ENCODE results near the gene MAOA.
"Not testable (repeated sequence)": the region's sequence is repeated elsewhere in the genome, so short reads cannot be mapped to it uniquely, and the experiment has no call there.

The MAOA gene

DNA sequence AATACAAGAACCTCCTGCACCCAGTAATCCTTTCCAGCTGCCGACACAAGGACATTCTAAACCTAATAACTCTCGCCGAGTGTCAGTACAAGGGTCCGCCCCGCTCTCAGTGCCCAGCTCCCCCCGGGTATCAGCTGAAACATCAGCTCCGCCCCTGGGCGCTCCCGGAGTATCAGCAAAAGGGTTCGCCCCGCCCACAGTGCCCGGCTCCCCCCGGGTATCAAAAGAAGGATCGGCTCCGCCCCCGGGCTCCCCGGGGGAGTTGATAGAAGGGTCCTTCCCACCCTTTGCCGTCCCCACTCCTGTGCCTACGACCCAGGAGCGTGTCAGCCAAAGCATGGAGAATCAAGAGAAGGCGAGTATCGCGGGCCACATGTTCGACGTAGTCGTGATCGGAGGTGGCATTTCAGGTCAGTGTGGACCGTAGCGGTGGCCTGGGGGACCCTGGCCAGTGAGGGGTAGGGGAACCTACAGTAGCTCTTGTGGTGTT is at the start of gene MAOA:
Gene MAOA, plus strand, starts transcription at position 295 of the 490 bp plus-strand sequence. Its CDS starts 43 bp downstream, at position 338.
- peak; percentile 12 for DNase-seq

DNA sequence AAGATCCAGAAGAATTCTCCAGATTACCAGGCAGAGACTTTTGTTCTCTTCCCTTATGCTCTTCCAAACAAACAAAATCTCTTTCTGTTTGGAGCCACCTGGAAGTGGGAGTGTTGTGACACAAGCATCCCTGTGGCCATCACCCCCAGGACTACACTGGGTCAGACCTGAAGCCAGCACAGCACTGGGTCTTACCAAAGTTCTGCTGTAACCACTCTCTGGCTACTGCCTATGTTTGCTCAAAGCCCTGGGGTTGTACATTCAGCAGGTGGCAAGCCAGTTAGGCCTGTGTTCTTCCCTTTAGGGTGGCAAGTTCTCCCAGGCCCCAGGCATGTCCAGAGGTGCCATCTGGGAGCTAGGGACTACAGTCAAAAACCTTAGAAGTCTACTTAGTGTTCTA is 43.7 kb upstream of the MAOA start:
- no peak for DNase-seq

DNA sequence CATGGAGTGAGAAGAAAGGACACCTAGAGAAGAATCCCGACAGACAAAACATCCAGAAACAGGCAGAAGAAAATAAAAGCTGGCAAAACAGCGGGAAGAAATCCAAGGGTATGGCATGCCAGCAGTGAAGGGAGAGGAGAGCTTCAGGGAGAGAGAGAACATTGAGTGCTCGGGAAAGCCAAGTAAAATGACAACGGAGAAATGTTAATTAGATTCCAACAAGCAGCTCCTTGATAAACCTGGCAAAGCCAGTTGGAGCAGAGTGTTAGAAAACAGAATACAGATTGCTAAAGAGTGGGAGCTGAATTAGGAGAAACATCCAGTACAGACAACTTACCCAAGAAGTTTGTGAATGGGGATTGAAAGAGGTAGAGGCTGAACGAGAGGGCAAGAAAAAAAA is 40.4 kb upstream of the MAOA start:
- DNase-seq, result no peak

GRCh38 chrX:43618366-43619205 is 37.5 kb upstream of the MAOA start:
- DNase-seq, result no peak

GRCh38 chrX:43619861-43620260 is 36.2 kb upstream of the MAOA start:
- DNase-seq, result not testable (repeated sequence)

GRCh38 chrX:43627147-43627546 is 29.0 kb upstream of the MAOA start:
- no peak for DNase-seq

DNA sequence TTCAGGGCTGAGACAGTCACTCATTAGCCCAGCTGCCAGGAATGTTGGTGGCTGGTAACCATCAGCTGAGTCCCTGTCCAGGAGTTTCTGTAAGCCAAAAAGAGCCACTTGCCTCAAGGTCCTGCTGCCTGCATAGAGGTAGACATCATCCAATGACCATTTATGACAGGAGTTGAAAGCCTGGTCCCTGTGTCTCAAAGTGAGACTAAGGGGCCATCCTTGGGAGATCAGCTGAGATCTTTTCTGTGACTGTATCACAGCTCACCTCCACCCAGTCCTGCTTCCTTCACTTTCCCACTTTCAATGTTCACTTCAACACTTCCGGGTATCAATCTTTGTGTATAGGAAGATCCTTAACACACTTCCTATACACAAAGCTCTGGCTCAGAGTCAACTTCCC is 28.4 kb upstream of the MAOA start:
- no peak for DNase-seq

DNA sequence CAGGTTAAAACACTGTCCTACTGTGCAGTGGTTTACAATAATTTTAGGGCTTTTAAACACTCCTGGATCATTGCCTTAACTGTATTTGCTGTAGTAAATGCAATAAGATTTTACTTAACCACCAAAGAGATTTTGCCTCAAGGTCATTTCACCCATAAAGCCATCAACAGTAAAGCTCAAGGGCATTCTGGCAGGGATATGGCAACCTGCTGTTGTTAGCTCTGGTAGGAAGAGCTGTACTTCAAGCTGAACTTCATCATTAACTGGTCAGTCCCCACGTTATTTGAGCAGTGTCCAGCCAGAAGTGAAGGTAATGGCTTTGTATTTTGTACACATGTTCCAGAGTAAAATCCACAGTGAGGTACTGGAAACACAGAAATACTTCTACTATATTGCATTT is 26.9 kb upstream of the MAOA start:
- DNase-seq, result no peak

DNA sequence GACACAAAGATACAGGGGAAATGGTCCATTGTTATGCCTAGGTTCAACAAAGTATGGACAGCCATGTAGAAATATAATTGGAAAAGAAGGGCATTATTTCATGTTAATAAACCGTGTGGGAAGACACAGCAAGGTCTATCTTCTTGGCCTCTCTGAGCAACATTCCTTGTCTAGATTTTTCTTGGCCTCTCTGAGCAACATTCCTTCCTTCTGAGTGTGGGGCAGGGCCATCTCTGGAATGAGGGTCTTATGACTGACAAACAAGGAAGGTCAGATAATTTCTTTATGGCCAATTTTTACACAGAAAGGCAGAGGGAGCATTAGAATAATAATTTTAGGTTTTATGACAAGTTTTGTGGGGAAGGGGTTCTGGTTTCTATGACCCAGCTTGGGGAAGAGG is 24.3 kb upstream of the MAOA start:
- no peak for DNase-seq

- no peak for DNase-seq
Measured at GRCh38 chrX:43633081-43633480, 23.0 kb upstream of the MAOA start.

- no peak for DNase-seq
Measured at GRCh38 chrX:43633757-43634156, 22.3 kb upstream of the MAOA start.

DNA sequence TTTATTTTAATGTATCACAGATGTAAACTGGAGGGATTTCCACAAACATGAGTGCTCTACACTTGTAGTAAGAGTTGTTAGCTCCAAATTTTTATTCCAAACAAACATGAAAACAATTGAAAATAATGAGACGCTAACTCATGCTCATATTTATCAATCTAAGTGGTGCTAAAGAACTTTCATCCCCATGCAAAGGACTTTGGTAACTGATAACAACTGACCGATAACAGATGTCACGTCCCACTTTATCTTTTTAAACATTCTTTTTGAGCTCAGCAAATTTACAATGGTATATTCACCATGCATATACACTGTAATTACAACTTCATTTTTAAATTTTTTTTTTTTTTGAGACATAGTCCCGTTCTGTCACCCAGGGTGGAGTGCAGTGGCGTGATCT is 15.6 kb upstream of the MAOA start:
- no peak for DNase-seq

GRCh38 chrX:43641691-43642090 is 14.4 kb upstream of the MAOA start:
- no peak for DNase-seq

- no peak for DNase-seq
Measured at GRCh38 chrX:43643201-43643600, 12.9 kb upstream of the MAOA start.

DNA sequence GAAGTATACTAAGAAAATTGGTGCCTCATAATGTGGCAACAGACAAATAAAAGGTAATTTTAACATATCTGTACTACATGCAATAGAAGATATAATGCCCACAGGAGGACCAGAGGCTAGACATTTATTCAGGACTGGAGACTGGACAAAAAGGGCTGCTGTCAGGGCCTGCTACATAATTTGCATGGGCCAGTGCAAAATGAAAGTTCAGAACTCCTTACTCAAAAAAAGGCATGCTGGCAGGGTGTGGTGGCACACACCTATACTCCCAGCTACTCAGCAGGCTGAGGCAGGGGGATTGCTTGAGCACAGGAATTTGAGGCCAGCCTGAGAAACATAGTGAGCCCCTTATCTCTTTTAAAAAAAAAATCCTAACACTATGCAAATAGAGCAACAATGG is 12.4 kb upstream of the MAOA start:
- no peak for DNase-seq

- peak; percentile 1 for DNase-seq
Measured at GRCh38 chrX:43644124-43644701, 11.9 kb upstream of the MAOA start.

- no peak for DNase-seq
Measured at GRCh38 chrX:43646800-43647199, 9.3 kb upstream of the MAOA start.

DNA sequence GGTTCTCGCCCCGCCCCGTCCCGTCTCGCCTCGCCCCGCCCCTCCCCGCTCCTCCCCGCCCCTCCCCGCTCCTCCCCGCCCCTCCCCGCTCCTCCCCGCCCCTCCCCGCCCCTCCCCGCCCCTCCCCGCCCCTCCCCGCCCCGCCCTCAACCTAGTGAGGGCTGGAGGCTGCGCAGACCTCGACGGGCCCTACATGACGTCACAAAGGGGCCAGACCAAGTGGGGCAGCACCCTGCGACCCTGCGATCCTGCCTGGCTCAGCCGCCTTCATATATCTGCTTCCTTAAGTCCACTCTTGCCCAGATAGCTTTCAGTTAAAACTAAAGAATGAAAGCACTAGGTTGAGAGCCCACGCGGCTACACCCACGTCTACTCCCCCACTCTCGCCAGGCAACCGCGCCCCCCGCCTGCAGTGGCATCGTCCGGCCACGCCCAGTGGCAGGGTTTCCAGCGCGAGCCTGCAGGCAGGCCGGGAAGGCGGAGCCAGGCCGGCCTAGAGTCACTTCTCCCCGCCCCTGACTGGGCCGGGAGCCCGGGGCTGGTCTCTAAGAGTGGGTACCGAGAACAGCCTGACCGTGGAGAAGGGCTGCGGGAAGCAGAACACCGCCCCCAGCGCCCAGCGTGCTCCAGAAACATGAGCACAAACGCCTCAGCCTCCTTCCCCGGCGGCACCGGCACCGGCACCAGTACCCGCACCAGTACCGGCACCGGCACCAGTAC is 1.5 kb upstream of the MAOA start:
- DNase-seq, result peak; percentile 72

GRCh38 chrX:43655151-43656004 is 721 bp upstream of the MAOA start:
- no peak for DNase-seq

DNA sequence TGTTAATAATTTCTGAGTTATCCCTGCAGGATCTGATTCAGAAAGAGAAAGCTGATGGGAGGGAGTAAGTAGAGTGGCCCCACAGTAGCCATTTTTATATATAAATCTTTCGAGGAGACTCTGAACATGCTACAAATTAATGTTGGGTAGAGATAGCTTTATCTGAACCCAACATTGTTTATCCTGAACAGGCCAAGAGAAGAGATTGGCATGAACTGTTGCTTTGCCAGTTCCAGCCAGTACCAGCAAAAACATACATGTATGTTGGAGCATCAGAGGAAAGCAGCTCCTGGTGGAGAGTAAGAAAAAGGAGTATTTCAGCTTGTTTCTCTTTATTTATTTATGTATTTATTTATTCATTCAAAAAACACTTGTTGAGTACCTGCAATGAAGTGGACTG is 1.6 kb downstream of the MAOA start:
- no peak for DNase-seq

DNA sequence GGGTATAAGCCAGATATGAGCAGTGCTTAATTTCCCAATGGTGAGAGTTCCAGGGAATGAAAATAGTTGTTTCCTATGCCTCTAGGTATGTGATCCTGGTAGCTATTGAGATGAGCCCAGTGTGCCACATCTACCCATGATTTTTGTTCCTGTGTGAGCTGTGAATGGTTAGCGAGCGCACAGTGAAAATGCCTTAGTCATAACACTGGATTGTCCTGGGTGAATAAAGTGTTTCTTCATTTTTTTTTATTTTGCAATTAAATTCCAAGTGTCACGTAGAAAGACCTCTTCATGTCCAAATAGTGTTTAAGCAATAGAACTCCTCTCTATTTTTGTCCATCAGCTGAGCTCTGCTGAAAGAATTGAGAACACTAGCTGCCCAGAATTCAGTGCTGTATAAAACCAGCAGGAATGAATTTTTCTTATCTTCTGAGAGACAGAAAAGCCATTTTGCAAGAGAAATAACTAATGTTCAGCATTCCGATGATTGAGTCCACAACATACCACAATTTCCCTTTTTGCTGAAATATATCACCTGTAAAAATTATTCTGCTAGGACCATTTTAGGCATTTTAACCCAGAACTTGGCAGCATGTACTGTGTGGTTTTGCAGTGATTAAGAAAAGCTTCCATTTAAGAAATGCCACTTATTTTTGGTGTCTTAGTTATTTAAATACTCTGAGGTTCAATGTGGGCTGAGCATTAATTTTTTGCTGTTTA is 5.6 kb downstream of the MAOA start:
- no peak for DNase-seq

- DNase-seq, result no peak
Measured at GRCh38 chrX:43663173-43663572, 7.1 kb downstream of the MAOA start.
